Measurements from ENCODE around the gene IGF2R. TPM values are rescaled to one million over a fixed set of nuclear protein-coding genes. Genes with fewer than 3 reads are reported as not detected.
"Not testable (repeated sequence)": the region's sequence is repeated elsewhere in the genome, so short reads cannot be mapped to it uniquely, and the experiment has no call there.

Gene IGF2R
- total RNA-seq, 4 donors from 2014 or later, result 56.6 to 134 (median 108) TPM

- Histone ChIP-seq H3K9me3 (no peaks in the 10 kb centered on the region), H3K4me3 (no peak overlapping the region), H3K36me3 (peaks cover 0 to 15% of the 10 kb centered on the region in 2 donors), H3K27me3 (no peaks in the 10 kb centered on the region), H3K4me1 (no peaks in the 10 kb centered on the region), H3K27ac (no peak overlapping the region)
- TF ChIP-seq CTCF (IDR thresholded peaks at IDR 0.05 in 4 of 5, conservative IDR thresholded peaks at IDR 0.05 in 1 of 5) (no peak), POLR2A (IDR thresholded peaks at IDR 0.05) (no peak)
- intact Hi-C loops (cut with DNase I; ENCODE audit: low total_unique reads) (no loop called here), in situ Hi-C loops (cut with MboI; ENCODE audit: low sequenced_read_pairs in 4 of 4) (no loop called here)
- no peak for DNase-seq
- ATAC-seq, result no peak
Observed at GRCh38 chr6:160121981-160122380, 153.1 kb downstream of the IGF2R start.

- in situ Hi-C loops (cut with MboI; ENCODE audit: low sequenced_read_pairs in 4 of 4) (no loop called here), intact Hi-C loops (cut with DNase I; ENCODE audit: low total_unique reads) (no loop called here)
- Histone ChIP-seq H3K9me3 (no peaks in the 10 kb centered on the region), H3K27ac (no peak overlapping the region), H3K4me1 (no peaks in the 10 kb centered on the region), H3K27me3 (no peaks in the 10 kb centered on the region), H3K36me3 (peaks cover 0 to 11% of the 10 kb centered on the region in 2 donors), H3K4me3 (no peak overlapping the region)
- ATAC-seq (no peak), DNase-seq (no peak)
- TF ChIP-seq POLR2A (IDR thresholded peaks at IDR 0.05) (no peak), CTCF (IDR thresholded peaks at IDR 0.05 in 4 of 5, conservative IDR thresholded peaks at IDR 0.05 in 1 of 5) (no peak)
Observed at GRCh38 chr6:160122744-160123143, 153.9 kb downstream of the IGF2R start.

GRCh38 chr6:160124007-160124406 is 155.1 kb downstream of the IGF2R start:
- ATAC-seq (no peak), DNase-seq (no peak)
- no peaks in the 10 kb centered on the region for H3K9me3 ChIP-seq
- in situ Hi-C loops (cut with MboI; ENCODE audit: low sequenced_read_pairs in 4 of 4) (no loop called here), intact Hi-C loops (cut with DNase I; ENCODE audit: low total_unique reads) (no loop called here)
- H3K27me3 ChIP-seq, result no peaks in the 10 kb centered on the region
- H3K27ac ChIP-seq, result no peak overlapping the region
- H3K4me3 ChIP-seq, result no peak overlapping the region
- peaks cover 0 to 6% of the 10 kb centered on the region in 2 donors for H3K36me3 ChIP-seq
- H3K4me1 ChIP-seq, result no peaks in the 10 kb centered on the region
- no peak for TF ChIP-seq CTCF (IDR thresholded peaks at IDR 0.05 in 4 of 5, conservative IDR thresholded peaks at IDR 0.05 in 1 of 5)

GRCh38 chr6:160124605-160125004 is 155.7 kb downstream of the IGF2R start:
- Histone ChIP-seq H3K9me3 (no peaks in the 10 kb centered on the region), H3K4me1 (no peaks in the 10 kb centered on the region), H3K27ac (no peak overlapping the region), H3K36me3 (peaks cover 0 to 6% of the 10 kb centered on the region in 2 donors), H3K4me3 (no peak overlapping the region), H3K27me3 (no peaks in the 10 kb centered on the region)
- TF ChIP-seq CTCF (IDR thresholded peaks at IDR 0.05 in 4 of 5, conservative IDR thresholded peaks at IDR 0.05 in 1 of 5), result no peak
- no peak for TF ChIP-seq POLR2A (IDR thresholded peaks at IDR 0.05)
- in situ Hi-C loops (cut with MboI; ENCODE audit: low sequenced_read_pairs in 4 of 4) (loop anchor here in 3 of 4 donors (25.0 kb wide), 2 partner anchors 313 to 338 kb away; no protein-coding TSS in a partner anchor), intact Hi-C loops (cut with DNase I; ENCODE audit: low total_unique reads) (no loop called here)
- DNase-seq, result no peak
- no peak for ATAC-seq

- in situ Hi-C loops (cut with MboI; ENCODE audit: low sequenced_read_pairs in 4 of 4), result loop anchor here in 3 of 4 donors (25.0 kb wide), 2 partner anchors 312 to 337 kb away; no protein-coding TSS in a partner anchor
Observed at GRCh38 chr6:160125105-160125504, 156.2 kb downstream of the IGF2R start.

More at GRCh38 chr6:160125105-160125504, 156.2 kb downstream of the IGF2R start:
- intact Hi-C loops (cut with DNase I; ENCODE audit: low total_unique reads); H3K36me3 ChIP-seq; H3K4me1 ChIP-seq; H3K9me3 ChIP-seq; H3K4me3 ChIP-seq; ATAC-seq; H3K27ac ChIP-seq; DNase-seq; H3K27me3 ChIP-seq: not testable (repeated sequence)

Measured in gastrocnemius medialis (tissue), 4 donors.